SK-N-SH treated with all-trans-retinoic acid at 6 μM for 48 hours (cell line): ENCODE data around the gene TMEM132D.

ENCODE experiments used
- CREB5 ChIP-seq: fragments of 250-450 bp; sonication (Bioruptor Pico); IDR thresholded peaks from 2 replicates; pipeline ENCODE4 v1.5.1; 2020; ENCODE audit warnings: low read depth, mild to moderate bottlenecking, moderate library complexity
- GLIS3 ChIP-seq: fragments of 250-450 bp; sonication (Bioruptor Pico); IDR thresholded peaks from 2 replicates; pipeline ENCODE4 v1.5.0; 2020; ENCODE audit warnings: mild to moderate bottlenecking, moderate library complexity
- ISL1 ChIP-seq: fragments of 250-450 bp; sonication (Bioruptor Pico); IDR thresholded peaks from 2 replicates; pipeline ENCODE4 v2.1.2; 2022; ENCODE audit warnings: mild to moderate bottlenecking, moderate library complexity
- OSR1 ChIP-seq: fragments of 250-450 bp; sonication (Bioruptor Pico); IDR thresholded peaks from 2 replicates; pipeline ENCODE4 v1.8.0; 2022; ENCODE audit warnings: moderate library complexity, mild to moderate bottlenecking, inconsistent platforms
- PATZ1 ChIP-seq: fragments of 250-450 bp; sonication (Bioruptor Pico); IDR thresholded peaks from 2 replicates; pipeline ENCODE4 v1.8.0; 2020; ENCODE audit warnings: mild to moderate bottlenecking, moderate library complexity, borderline replicate concordance
- PPARA ChIP-seq: fragments of 250-450 bp; sonication (Bioruptor Pico); IDR thresholded peaks from 2 replicates; pipeline ENCODE4 v1.5.0; 2020; ENCODE audit warnings: mild to moderate bottlenecking, borderline replicate concordance
- RARB ChIP-seq: fragments of 250-450 bp; sonication (Bioruptor Pico); IDR thresholded peaks from 2 replicates; pipeline ENCODE4 v1.8.0; 2021; ENCODE audit warnings: mild to moderate bottlenecking, moderate library complexity
- SNAI2 ChIP-seq: fragments of 250-450 bp; sonication (Bioruptor Pico); IDR thresholded peaks from 2 replicates; pipeline ENCODE4 v1.5.0; 2020; ENCODE audit warnings: mild to moderate bottlenecking, moderate library complexity
- ZFP3 ChIP-seq: fragments of 250-450 bp; sonication (Bioruptor Pico); IDR thresholded peaks from 2 replicates; pipeline ENCODE4 v1.5.0; 2020; ENCODE audit warnings: mild to moderate bottlenecking, moderate library complexity
- ZFP30 ChIP-seq: fragments of 450-650 bp; formaldehyde crosslinking; IDR thresholded peaks from 2 replicates; pipeline ENCODE4 v1.5.0; 2022; ENCODE audit warnings: mild to moderate bottlenecking, moderate library complexity
- ZNF565 ChIP-seq: fragments of 450-650 bp; formaldehyde crosslinking; conservative IDR thresholded peaks from 2 replicates; pipeline ENCODE4 v1.5.0; 2020; ENCODE audit warnings: low read depth, mild to moderate bottlenecking, moderate library complexity
- ZNF8 ChIP-seq: fragments of 450-650 bp; formaldehyde crosslinking; IDR thresholded peaks from 2 replicates; pipeline ENCODE4 v1.5.0; 2020; ENCODE audit warnings: mild to moderate bottlenecking, moderate library complexity
- TF ChIP-seq, protein P1 (sequence below): fragments of 250-450 bp; sonication (Bioruptor Pico); IDR thresholded peaks from 2 replicates; pipeline ENCODE4 v1.5.0; 2020; ENCODE audit warnings: mild to moderate bottlenecking, moderate library complexity

- TF ChIP-seq, protein P1, sequence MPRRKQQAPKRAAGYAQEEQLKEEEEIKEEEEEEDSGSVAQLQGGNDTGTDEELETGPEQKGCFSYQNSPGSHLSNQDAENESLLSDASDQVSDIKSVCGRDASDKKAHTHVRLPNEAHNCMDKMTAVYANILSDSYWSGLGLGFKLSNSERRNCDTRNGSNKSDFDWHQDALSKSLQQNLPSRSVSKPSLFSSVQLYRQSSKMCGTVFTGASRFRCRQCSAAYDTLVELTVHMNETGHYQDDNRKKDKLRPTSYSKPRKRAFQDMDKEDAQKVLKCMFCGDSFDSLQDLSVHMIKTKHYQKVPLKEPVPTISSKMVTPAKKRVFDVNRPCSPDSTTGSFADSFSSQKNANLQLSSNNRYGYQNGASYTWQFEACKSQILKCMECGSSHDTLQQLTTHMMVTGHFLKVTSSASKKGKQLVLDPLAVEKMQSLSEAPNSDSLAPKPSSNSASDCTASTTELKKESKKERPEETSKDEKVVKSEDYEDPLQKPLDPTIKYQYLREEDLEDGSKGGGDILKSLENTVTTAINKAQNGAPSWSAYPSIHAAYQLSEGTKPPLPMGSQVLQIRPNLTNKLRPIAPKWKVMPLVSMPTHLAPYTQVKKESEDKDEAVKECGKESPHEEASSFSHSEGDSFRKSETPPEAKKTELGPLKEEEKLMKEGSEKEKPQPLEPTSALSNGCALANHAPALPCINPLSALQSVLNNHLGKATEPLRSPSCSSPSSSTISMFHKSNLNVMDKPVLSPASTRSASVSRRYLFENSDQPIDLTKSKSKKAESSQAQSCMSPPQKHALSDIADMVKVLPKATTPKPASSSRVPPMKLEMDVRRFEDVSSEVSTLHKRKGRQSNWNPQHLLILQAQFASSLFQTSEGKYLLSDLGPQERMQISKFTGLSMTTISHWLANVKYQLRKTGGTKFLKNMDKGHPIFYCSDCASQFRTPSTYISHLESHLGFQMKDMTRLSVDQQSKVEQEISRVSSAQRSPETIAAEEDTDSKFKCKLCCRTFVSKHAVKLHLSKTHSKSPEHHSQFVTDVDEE (CRISPR knock-in tag), result no peak
- TF ChIP-seq CREB5 (CRISPR knock-in tag) (no peak), RARB (no peak), ZNF565 (CRISPR knock-in tag) (no peak), GLIS3 (CRISPR knock-in tag) (no peak), PPARA (CRISPR knock-in tag) (no peak), PATZ1 (CRISPR knock-in tag) (no peak), ISL1 (CRISPR knock-in tag) (no peak), OSR1 (CRISPR knock-in tag) (no peak), ZFP30 (no peak), ZFP3 (CRISPR knock-in tag) (no peak), SNAI2 (CRISPR knock-in tag) (no peak), ZNF8 (CRISPR knock-in tag) (no peak)
Observed at GRCh38 chr12:129556082-129556481, 347.7 kb downstream of the TMEM132D start.
